Colonic mucosa (tissue), 4 donors: ENCODE results near the gene LSM4. TPM values are rescaled to one million over a fixed set of nuclear protein-coding genes. Genes with fewer than 3 reads are reported as not detected.

ENCODE experiments used
- DNase-seq: peaks from one replicate; pipeline ENCODE4 v3.0.0-alpha.2; 2020
- H3K27ac ChIP-seq: fragments of 200-600 bp; one replicate; pipeline ENCODE4 v1.8.0; 2021
- H3K27me3 ChIP-seq: fragments of 200-600 bp; one replicate; pipeline ENCODE4 v1.8.0; 2021
- H3K36me3 ChIP-seq: fragments of 200-600 bp; one replicate; pipeline ENCODE4 v1.8.0; 2021
- H3K4me1 ChIP-seq: fragments of 200-600 bp; one replicate; pipeline ENCODE4 v1.8.0; 2021; ENCODE audit warnings: mild to moderate bottlenecking
- H3K4me3 ChIP-seq: fragments of 200-600 bp; one replicate; pipeline ENCODE4 v1.8.0; 2021
- H3K9ac ChIP-seq, 2 donors: one replicate each; pipeline ENCODE4 v1.7.0; 2013; ENCODE audit warnings: control low read depth in 2 of 2, low read depth in 2 of 2, low read length in 2 of 2
- H3K9me3 ChIP-seq: fragments of 200-600 bp; one replicate; pipeline ENCODE4 v1.8.0; 2021
- intact Hi-C: fragments of 100-400 bp; cut with DNase I; formaldehyde crosslinking; loops from one replicate; pipeline ENCODE4 v1.14.1; 2022
- total RNA-seq, 2 donors: library from RNA; stranded (reverse); fragmentation: NEBNext Ultra II Directional in 1 of 2; extraction: Animal tissue kit (Norgen Biotek cat#: 25700) in 1 of 2; gene quantifications; one replicate each; pipeline ENCODE4 v1.2.1, GENCODE V29; 2021
- TF ChIP-seq, protein P1 (sequence below): fragments of 200-600 bp; IDR thresholded peaks from one replicate; pipeline ENCODE4 v1.8.0; 2022; ENCODE audit warnings: antibody characterized with exemption, mild to moderate bottlenecking
- donor health status: healthy.
- donor health status: DM: no; HTN: no; CAD: no.
- donor health status: DM: no; HTN: no; CAD: no.

The LSM4 gene
- total RNA-seq, 2 donors from 2014 or later = 128 to 308 TPM

DNA sequence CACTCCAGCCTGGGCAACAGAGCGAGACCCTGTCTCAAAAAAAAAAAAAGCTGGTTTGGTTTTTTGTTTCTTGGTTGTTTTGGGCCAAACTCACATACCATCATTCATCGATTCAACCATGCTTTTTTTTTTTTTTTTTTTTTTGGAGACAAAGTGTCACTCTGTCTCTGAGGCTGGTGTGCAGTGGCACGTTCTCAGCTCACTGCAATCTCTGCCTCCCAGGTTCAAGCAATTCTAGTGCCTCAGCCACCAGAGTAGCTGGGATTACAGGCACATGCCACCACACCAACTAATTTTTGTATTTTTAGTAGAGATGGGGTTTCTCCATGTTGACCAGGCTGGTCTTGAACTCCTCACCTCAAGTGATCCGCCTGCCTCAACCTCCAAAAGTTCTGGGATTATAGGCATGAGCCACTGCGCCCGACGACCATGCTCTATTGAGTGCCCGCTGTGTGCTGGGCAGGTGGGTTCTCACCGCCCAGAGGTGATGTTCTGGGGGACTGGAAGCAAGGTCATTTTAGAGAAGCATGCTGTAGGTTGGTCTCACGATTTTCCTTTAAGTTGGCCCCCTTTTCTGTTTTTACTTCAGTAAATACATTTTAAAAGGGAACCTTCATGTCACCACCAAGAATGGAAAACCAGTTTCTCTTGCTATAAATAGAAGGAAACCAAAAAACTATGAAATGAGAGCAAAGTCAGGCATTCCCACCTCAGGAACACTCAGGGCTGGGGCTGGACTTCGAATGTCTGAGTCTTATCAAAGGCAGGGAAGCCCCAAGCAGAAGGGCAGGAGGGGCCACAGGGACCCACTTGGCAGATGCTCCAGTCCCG, 33.2 kb downstream of the LSM4 start:
- H3K4me1 ChIP-seq = peaks cover 10% of the 10 kb centered on the region
- peak overlapping the region in 1 of 2 donors; percentile 43 for H3K9ac ChIP-seq
- no peaks in the 10 kb centered on the region for H3K9me3 ChIP-seq
- no peaks in the 10 kb centered on the region for H3K27me3 ChIP-seq
- TF ChIP-seq, protein P1, sequence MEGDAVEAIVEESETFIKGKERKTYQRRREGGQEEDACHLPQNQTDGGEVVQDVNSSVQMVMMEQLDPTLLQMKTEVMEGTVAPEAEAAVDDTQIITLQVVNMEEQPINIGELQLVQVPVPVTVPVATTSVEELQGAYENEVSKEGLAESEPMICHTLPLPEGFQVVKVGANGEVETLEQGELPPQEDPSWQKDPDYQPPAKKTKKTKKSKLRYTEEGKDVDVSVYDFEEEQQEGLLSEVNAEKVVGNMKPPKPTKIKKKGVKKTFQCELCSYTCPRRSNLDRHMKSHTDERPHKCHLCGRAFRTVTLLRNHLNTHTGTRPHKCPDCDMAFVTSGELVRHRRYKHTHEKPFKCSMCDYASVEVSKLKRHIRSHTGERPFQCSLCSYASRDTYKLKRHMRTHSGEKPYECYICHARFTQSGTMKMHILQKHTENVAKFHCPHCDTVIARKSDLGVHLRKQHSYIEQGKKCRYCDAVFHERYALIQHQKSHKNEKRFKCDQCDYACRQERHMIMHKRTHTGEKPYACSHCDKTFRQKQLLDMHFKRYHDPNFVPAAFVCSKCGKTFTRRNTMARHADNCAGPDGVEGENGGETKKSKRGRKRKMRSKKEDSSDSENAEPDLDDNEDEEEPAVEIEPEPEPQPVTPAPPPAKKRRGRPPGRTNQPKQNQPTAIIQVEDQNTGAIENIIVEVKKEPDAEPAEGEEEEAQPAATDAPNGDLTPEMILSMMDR = no peak
- intact Hi-C loops = no loop called here
- H3K27ac ChIP-seq = peak overlapping the region; percentile 46
- DNase-seq = no peak
- H3K4me3 ChIP-seq = no peak overlapping the region
- H3K36me3 ChIP-seq = no peaks in the 10 kb centered on the region

GRCh38 chr19:18287836-18288772, 34.8 kb downstream of the LSM4 start:
- Histone ChIP-seq H3K9ac (no peak overlapping the region), H3K27ac (no peak overlapping the region), H3K27me3 (no peaks in the 10 kb centered on the region), H3K4me1 (peaks cover 10% of the 10 kb centered on the region), H3K4me3 (no peak overlapping the region), H3K9me3 (no peaks in the 10 kb centered on the region), H3K36me3 (no peaks in the 10 kb centered on the region)
- DNase-seq = no peak
- TF ChIP-seq, protein P1 = no peak
- intact Hi-C loops = no loop called here

- H3K27me3 ChIP-seq = no peaks in the 10 kb centered on the region
- H3K4me1 ChIP-seq = peaks cover 13% of the 10 kb centered on the region
- no peak overlapping the region for H3K27ac ChIP-seq
- H3K36me3 ChIP-seq = no peaks in the 10 kb centered on the region
- peak overlapping the region; percentile 21 to 35 for H3K9ac ChIP-seq
- H3K9me3 ChIP-seq = no peaks in the 10 kb centered on the region
- TF ChIP-seq, protein P1 = no peak
- DNase-seq = no peak
- H3K4me3 ChIP-seq = no peak overlapping the region
- intact Hi-C loops = no loop called here
Measured at GRCh38 chr19:18286973-18287635, 35.8 kb downstream of the LSM4 start.

GRCh38 chr19:18284712-18285360, 38.0 kb downstream of the LSM4 start:
- H3K4me1 ChIP-seq = peaks cover 7% of the 10 kb centered on the region
- intact Hi-C loops = no loop called here
- H3K36me3 ChIP-seq = no peaks in the 10 kb centered on the region
- DNase-seq = no peak
- H3K27me3 ChIP-seq = no peaks in the 10 kb centered on the region
- no peaks in the 10 kb centered on the region for H3K9me3 ChIP-seq
- peak overlapping the region in 1 of 2 donors; percentile 50 for H3K9ac ChIP-seq
- peak overlapping the region; percentile 48 for H3K27ac ChIP-seq
- TF ChIP-seq, protein P1 = no peak
- H3K4me3 ChIP-seq = no peak overlapping the region
